ENCODE measurements around the gene ARRB2.

The ARRB2 gene

DNA sequence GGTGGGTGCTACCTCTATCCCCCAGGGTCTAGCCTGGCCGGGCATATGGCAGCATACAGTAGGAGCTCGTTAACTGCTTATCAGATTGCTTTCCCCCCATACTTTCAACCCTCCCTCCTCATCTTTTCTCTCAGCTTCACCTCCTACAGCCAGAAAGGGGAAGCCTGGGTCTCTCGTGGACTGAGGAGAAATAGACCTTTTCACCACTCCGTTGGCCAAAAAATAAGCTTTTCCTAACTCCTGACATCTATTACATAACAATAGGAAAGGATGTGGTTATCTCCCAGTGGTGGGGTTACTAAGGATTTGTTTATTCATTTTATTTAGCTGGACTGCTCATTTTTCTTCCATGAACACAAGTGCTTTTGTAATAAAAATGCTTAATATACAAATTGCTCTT, 38.3 kb downstream of the ARRB2 start:
- no peak for DNase-seq (ENCODE audit: extremely low read depth in 1 of 2, low read depth in 1 of 2)

DNA sequence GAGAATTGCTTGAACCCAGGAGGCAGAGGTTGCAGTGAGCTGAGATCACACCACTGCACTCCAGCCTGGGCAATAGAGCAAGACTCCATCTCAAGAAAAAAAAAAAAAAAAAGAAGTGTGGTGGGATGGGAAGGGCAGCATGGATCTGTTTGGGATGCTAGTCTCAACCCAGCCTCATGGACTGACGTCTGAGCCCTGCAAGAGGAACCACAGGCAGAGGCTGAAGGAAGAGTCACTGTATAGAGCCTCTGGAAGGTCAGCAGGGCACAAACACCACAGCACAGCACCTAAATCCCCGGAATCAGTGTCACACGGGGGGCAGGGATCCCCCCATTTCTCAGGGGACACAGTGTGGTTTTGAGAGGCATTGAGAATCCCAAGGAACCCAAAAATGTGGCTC, 40.2 kb downstream of the ARRB2 start:
- no peak for DNase-seq (ENCODE audit: extremely low read depth in 1 of 2, low read depth in 1 of 2)

DNA sequence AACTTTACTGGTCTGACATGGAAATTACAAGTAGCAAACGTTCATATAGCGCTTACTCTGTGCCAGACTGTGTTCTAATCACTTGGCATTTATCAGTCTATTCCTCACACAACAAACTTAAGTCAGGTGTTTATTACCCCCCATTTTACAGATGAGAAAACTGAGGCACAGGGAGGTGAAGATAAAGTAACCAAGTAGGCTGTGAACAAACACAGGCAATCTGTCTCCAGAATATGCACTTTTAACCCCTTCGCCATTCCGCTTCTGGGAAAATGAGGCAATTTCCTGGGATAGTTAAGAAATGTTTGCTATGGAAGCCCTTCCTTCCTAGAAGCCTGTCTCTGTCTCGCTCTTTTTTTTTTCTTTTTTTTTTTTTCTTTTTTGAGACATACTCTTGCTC, 41.5 kb downstream of the ARRB2 start:
- no peak for DNase-seq (ENCODE audit: extremely low read depth in 1 of 2, low read depth in 1 of 2)

DNA sequence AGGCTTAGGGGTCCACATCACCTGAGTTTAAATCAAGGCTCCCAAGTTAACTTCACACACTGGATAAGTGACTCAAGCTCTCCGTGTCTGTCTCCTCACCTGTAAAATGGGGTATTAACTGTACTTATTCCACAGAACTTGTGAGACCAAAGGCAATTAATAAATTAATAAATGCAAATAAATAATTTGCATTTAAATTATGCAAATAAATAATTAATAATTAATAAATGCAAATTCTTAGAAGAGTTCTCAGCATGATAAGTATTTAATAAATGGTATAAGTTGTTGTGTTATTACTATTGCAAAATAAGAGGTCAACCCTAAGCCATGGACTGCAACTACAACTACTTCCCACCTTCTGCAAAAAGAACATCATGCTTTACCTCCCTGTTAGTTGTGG, 43.0 kb downstream of the ARRB2 start:
- no peak for DNase-seq (ENCODE audit: extremely low read depth in 1 of 2, low read depth in 1 of 2)

DNA sequence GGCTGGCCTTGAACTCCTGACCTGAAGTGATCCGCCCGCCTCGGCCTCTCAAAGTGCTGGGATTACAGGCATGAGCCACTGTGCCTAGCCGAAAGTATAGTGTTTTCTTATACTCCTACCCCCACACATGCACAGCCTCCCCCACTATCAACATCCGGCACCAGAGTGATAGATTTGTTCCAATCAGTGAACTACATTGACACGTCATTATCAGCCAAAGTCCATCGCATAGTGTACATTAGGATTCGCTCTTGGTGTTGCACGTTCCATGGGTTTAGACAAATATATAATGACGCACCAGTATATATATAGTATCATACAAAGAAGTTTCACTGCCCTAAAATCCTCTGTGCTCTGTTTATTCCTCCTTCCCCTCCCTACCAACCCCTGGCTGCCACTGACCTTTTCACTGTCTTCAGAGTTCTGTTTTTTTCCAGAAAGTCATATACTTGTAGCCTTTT, 49.4 kb downstream of the ARRB2 start:
- no peak for DNase-seq (ENCODE audit: extremely low read depth in 1 of 2, low read depth in 1 of 2)

- no peak for DNase-seq (ENCODE audit: extremely low read depth in 1 of 2, low read depth in 1 of 2)
Measured at GRCh38 chr17:4764595-4764994, 54.2 kb downstream of the ARRB2 start.

DNA sequence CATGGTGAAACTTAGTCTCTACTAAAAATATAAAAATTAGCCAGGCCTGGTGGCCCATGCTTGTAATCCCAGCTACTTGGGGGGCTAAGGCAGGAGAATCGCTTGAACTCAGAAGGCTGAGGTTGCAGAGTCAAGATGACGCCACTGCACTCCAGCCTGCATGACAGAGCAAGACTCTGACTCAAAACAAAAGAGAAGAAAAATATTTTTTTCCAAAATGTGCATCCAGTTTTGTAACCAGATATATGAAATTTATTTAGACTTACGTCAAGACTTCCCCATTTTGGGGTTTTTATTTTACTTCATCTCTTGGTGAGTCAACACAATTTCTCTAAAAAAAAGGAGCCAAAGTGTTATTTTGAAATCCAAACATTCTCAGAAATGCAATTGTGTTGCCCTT, 55.8 kb downstream of the ARRB2 start:
- DNase-seq (ENCODE audit: extremely low read depth in 1 of 2, low read depth in 1 of 2), result no peak

DNA sequence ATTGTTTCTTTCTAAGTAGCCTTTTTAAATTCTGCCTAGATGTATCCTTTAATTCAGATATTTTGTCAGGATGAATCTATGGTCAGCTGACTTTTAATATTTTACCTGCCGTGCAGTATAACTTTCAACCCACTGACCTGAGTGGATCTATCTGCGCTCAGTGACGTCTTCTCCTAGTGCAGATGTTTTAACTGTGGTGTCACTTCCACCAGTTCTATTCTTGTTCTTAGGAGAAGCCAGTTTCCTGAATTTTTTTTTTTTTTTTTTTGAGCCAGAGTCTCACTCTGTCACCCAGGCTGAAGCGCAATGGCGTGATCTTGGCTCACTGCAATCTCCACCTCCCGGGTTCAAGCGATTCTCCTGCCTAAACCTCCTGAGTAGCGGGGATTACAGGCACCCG, 56.3 kb downstream of the ARRB2 start:
- DNase-seq (ENCODE audit: extremely low read depth in 1 of 2, low read depth in 1 of 2), result no peak

- no peak for DNase-seq (ENCODE audit: extremely low read depth in 1 of 2, low read depth in 1 of 2)
Measured at GRCh38 chr17:4768298-4768697, 57.9 kb downstream of the ARRB2 start.

GRCh38 chr17:4769628-4770027, 59.2 kb downstream of the ARRB2 start:
- DNase-seq (ENCODE audit: extremely low read depth in 1 of 2, low read depth in 1 of 2), result no peak
